SK-N-SH treated with all-trans-retinoic acid at 6 μM for 48 hours (cell line): ENCODE measurements around the gene STOML1.

Experiments
- ESRRG ChIP-seq: fragments of 250-450 bp; sonication (Bioruptor Pico); IDR thresholded peaks from 2 replicates; pipeline ENCODE4 v1.6.1; 2021; ENCODE audit warnings: mild to moderate bottlenecking
- RARB ChIP-seq: fragments of 250-450 bp; sonication (Bioruptor Pico); IDR thresholded peaks from 2 replicates; pipeline ENCODE4 v1.8.0; 2021; ENCODE audit warnings: mild to moderate bottlenecking, moderate library complexity
- SNAI2 ChIP-seq: fragments of 250-450 bp; sonication (Bioruptor Pico); IDR thresholded peaks from 2 replicates; pipeline ENCODE4 v1.5.0; 2020; ENCODE audit warnings: mild to moderate bottlenecking, moderate library complexity
- ZC3H10 ChIP-seq: fragments of 250-450 bp; sonication (Bioruptor Pico); IDR thresholded peaks from 2 replicates; pipeline ENCODE4 v1.5.1; 2021; ENCODE audit warnings: mild to moderate bottlenecking, moderate library complexity
- ZFP3 ChIP-seq: fragments of 250-450 bp; sonication (Bioruptor Pico); IDR thresholded peaks from 2 replicates; pipeline ENCODE4 v1.5.0; 2020; ENCODE audit warnings: mild to moderate bottlenecking, moderate library complexity
- ZFP30 ChIP-seq: fragments of 450-650 bp; formaldehyde crosslinking; IDR thresholded peaks from 2 replicates; pipeline ENCODE4 v1.5.0; 2022; ENCODE audit warnings: mild to moderate bottlenecking, moderate library complexity

DNA sequence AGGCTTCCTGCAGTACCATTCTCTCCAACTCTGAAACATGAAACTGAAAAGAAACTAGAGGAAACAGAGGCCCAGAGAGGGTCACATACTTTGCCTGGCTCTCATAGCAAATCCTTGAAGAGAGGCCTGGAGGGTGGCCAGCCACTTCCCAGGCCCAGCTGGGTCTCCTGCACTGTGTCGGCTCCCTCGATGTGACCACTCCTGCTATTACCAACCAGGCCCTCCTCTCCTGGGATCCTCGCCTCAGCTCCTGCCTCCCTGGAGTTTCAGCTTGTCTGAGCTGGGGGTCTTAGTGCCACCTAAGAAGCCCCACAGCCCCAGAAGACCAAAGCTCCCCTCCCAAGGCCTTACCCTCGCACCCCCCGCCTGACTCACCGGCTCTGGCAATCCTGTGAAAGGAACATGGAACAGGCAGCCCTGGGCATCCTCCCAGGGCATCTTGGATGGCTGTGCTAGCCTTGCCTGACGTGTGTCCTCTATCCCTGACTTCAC lies 61.3 kb downstream of the STOML1 start:
- TF ChIP-seq ZFP30 (CRISPR knock-in tag) (no peak), RARB (no peak), ESRRG (no peak), ZFP3 (CRISPR knock-in tag) (no peak), SNAI2 (CRISPR knock-in tag) (no peak), ZC3H10 (no peak)
